Measurements from ENCODE around the gene TMEM270. TPM values are rescaled to one million over a fixed set of nuclear protein-coding genes. Genes with fewer than 3 reads are reported as not detected.

TMEM270 gene
- polyA plus RNA-seq, 1 donor from 2014 or later: not detected

DNA sequence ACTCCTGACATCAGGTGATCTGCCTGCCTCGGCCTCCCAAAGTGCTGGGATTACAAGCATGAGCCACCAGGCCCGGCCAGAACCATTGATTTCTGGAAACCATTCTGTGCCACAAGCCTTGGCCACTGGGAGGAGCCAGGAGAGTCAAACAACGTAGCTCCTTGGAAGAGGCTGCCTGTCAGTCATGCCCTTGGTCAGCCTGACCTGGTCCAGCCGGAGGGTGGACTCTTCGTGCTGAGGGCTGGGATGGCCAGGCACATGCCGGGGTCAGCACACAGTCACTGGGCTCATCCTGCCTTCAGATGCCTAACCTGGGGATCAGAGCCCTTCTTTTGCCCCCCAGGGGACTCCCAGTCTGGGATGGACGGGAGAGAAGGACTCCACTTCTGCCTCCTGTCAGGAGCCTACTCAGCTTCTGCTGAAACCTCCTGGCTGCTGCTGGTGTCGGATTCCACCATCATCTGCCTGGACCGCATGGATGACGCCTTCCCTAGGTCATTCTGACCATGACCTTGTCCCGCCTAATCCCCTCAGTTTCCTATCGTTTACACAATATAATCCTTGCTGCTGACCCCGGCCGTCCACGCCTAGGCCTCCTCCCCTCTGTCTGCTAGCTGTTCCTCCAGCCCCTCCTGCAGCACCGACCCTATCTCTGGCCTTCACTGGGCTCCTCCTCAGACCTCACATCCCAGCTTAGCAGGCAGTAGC is 30.4 kb downstream of the TMEM270 start:
- no peak overlapping the region for H3K4me2 ChIP-seq (ENCODE audit: low read length)
- H2AFZ ChIP-seq (ENCODE audit: low read depth, low read length): no peak overlapping the region
- H3K36me3 ChIP-seq (ENCODE audit: insufficient read depth, low read length): no peaks in the 10 kb centered on the region
- H3K27me3 ChIP-seq (ENCODE audit: insufficient read depth, low read depth, low read length): no peaks in the 10 kb centered on the region
- no peak overlapping the region for H3K4me3 ChIP-seq (ENCODE audit: low read length)
- no peak overlapping the region for H3K27ac ChIP-seq (ENCODE audit: low read length)
- H4K20me1 ChIP-seq (ENCODE audit: insufficient read depth): no peaks in the 10 kb centered on the region
- H3K9me3 ChIP-seq (ENCODE audit: low read length): no peaks in the 10 kb centered on the region
- no peaks in the 10 kb centered on the region for H3K79me2 ChIP-seq (replicated peaks; ENCODE audit: insufficient read depth, low read length)
- H3K9ac ChIP-seq (ENCODE audit: low read length): no peak overlapping the region
- TF ChIP-seq CTCF (IDR thresholded peaks at IDR 0.05; ENCODE audit: poor library complexity, severe bottlenecking) (no peak), RAD21 (conservative IDR thresholded peaks at IDR 0.05) (no peak), TAF1 (IDR thresholded peaks at IDR 0.05; ENCODE audit: low read depth) (no peak), SMC3 (conservative IDR thresholded peaks at IDR 0.05; ENCODE audit: poor library complexity) (no peak), POLR2AphosphoS5 (IDR thresholded peaks at IDR 0.05) (no peak), EP300 (conservative IDR thresholded peaks at IDR 0.05; ENCODE audit: poor library complexity, severe bottlenecking) (no peak), EZH2 (IDR thresholded peaks at IDR 0.05; ENCODE audit: borderline replicate concordance, insufficient read depth, low read length, poor library complexity, severe bottlenecking) (no peak), MXI1 (conservative IDR thresholded peaks at IDR 0.05; ENCODE audit: poor library complexity, severe bottlenecking) (no peak)
- TF ChIP-seq, protein P1, sequence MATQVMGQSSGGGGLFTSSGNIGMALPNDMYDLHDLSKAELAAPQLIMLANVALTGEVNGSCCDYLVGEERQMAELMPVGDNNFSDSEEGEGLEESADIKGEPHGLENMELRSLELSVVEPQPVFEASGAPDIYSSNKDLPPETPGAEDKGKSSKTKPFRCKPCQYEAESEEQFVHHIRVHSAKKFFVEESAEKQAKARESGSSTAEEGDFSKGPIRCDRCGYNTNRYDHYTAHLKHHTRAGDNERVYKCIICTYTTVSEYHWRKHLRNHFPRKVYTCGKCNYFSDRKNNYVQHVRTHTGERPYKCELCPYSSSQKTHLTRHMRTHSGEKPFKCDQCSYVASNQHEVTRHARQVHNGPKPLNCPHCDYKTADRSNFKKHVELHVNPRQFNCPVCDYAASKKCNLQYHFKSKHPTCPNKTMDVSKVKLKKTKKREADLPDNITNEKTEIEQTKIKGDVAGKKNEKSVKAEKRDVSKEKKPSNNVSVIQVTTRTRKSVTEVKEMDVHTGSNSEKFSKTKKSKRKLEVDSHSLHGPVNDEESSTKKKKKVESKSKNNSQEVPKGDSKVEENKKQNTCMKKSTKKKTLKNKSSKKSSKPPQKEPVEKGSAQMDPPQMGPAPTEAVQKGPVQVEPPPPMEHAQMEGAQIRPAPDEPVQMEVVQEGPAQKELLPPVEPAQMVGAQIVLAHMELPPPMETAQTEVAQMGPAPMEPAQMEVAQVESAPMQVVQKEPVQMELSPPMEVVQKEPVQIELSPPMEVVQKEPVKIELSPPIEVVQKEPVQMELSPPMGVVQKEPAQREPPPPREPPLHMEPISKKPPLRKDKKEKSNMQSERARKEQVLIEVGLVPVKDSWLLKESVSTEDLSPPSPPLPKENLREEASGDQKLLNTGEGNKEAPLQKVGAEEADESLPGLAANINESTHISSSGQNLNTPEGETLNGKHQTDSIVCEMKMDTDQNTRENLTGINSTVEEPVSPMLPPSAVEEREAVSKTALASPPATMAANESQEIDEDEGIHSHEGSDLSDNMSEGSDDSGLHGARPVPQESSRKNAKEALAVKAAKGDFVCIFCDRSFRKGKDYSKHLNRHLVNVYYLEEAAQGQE (IDR thresholded peaks at IDR 0.05; ENCODE audit: borderline replicate concordance): no peak
- no peaks in the 10 kb centered on the region for H3F3A ChIP-seq (ENCODE audit: insufficient read depth, low read length, poor library complexity, severe bottlenecking)
- H3K9me2 ChIP-seq (ENCODE audit: insufficient read depth, low read length): no peaks in the 10 kb centered on the region

- Histone ChIP-seq H3K27ac (ENCODE audit: low read length) (no peak overlapping the region), H3K79me2 (replicated peaks; ENCODE audit: insufficient read depth, low read length) (no peaks in the 10 kb centered on the region), H2AFZ (ENCODE audit: low read depth, low read length) (no peak overlapping the region)
These were observed 31.3 kb downstream of the TMEM270 start for GRCh38 chr7:73892003-73892999.

More at GRCh38 chr7:73892003-73892999, 31.3 kb downstream of the TMEM270 start:
- H3K36me3 ChIP-seq (ENCODE audit: insufficient read depth, low read length): no peaks in the 10 kb centered on the region
- TF ChIP-seq EP300 (conservative IDR thresholded peaks at IDR 0.05; ENCODE audit: poor library complexity, severe bottlenecking): no peak
- no peak for TF ChIP-seq EZH2 (IDR thresholded peaks at IDR 0.05; ENCODE audit: borderline replicate concordance, insufficient read depth, low read length, poor library complexity, severe bottlenecking)
- TF ChIP-seq POLR2AphosphoS5 (IDR thresholded peaks at IDR 0.05): no peak
- H3K9me3 ChIP-seq (ENCODE audit: low read length): no peaks in the 10 kb centered on the region
- no peaks in the 10 kb centered on the region for H3F3A ChIP-seq (ENCODE audit: insufficient read depth, low read length, poor library complexity, severe bottlenecking)
- H4K20me1 ChIP-seq (ENCODE audit: insufficient read depth): no peaks in the 10 kb centered on the region
- H3K4me3 ChIP-seq (ENCODE audit: low read length): no peak overlapping the region
- no peaks in the 10 kb centered on the region for H3K27me3 ChIP-seq (ENCODE audit: insufficient read depth, low read depth, low read length)
- no peaks in the 10 kb centered on the region for H3K9me2 ChIP-seq (ENCODE audit: insufficient read depth, low read length)
- H3K4me2 ChIP-seq (ENCODE audit: low read length): no peak overlapping the region
- no peak overlapping the region for H3K9ac ChIP-seq (ENCODE audit: low read length)

Measured in neural cell (in vitro differentiated cells).